PC-9 (cell line): ENCODE measurements around the gene PGLYRP2. TPM values are rescaled to one million over a fixed set of nuclear protein-coding genes. Genes with fewer than 3 reads are reported as not detected.

Source experiments
- BruUV-seq: library from RNA; stranded (reverse); fragments of 400-500 nt; replicated peaks from 2 replicates; lab custom pipeline; 2021; lab: Mats Ljungman, UMichigan
- CTCF ChIA-PET: fragments of 300-600 bp; sonication (Branson Sonifier 250); formaldehyde crosslinking; loops from one replicate; lab custom pipeline; 2022; ENCODE audit warnings: antibody characterized with exemption; lab: Charles Lee
- POLR2A ChIA-PET: fragments of 300-600 bp; sonication (Branson Sonifier 250); formaldehyde crosslinking; loops from one replicate; lab custom pipeline; 2022; ENCODE audit warnings: antibody characterized with exemption; ENCODE audit not compliant: unreplicated experiment; lab: Charles Lee
- DNase-seq, 2 experiments: peaks; one replicate each; pipeline versions ENCODE4 v3.0.0 to v3.0.0-alpha.2; 2015 to 2022; ENCODE audit warnings: mixed read lengths in 1 of 2
- H2AFZ ChIP-seq: fragments of 200-600 bp; sonication (generic); 2 replicates; pipeline ENCODE4 v1.8.1; 2017; ENCODE audit warnings: antibody characterized with exemption
- H3F3A ChIP-seq: fragments of 200-600 bp; sonication (generic); 2 replicates; pipeline ENCODE4 v1.8.1; 2017; ENCODE audit warnings: antibody characterized with exemption, mild to moderate bottlenecking, low read depth; ENCODE audit not compliant: insufficient read depth
- H3K27ac ChIP-seq: fragments of 200-600 bp; sonication (generic); 2 replicates; pipeline ENCODE4 v1.6.1; 2016; ENCODE audit warnings: mixed run types
- H3K27me3 ChIP-seq: fragments of 200-600 bp; sonication (generic); 2 replicates; pipeline ENCODE4 v1.6.1; 2016; ENCODE audit warnings: low read depth, mixed run types; ENCODE audit not compliant: insufficient read depth
- H3K36me3 ChIP-seq: fragments of 200-600 bp; sonication (generic); 2 replicates; pipeline ENCODE4 v1.6.1; 2016; ENCODE audit warnings: low read depth, mixed run types
- H3K4me1 ChIP-seq: fragments of 200-600 bp; sonication (generic); replicated peaks from 2 replicates; pipeline ENCODE4 v1.6.1; 2016; ENCODE audit warnings: mixed run types; ENCODE audit not compliant: insufficient read depth
- H3K4me2 ChIP-seq: fragments of 200-600 bp; sonication (generic); 2 replicates; pipeline ENCODE4 v1.6.1; 2017; ENCODE audit warnings: mixed run types
- H3K4me3 ChIP-seq: fragments of 200-600 bp; sonication (generic); 2 replicates; pipeline ENCODE4 v1.6.1; 2016; ENCODE audit warnings: mixed run types
- H3K79me2 ChIP-seq: fragments of 200-600 bp; sonication (generic); 2 replicates; pipeline ENCODE4 v1.6.1; 2017; ENCODE audit warnings: low read depth, mixed run types
- H3K9me2 ChIP-seq: fragments of 200-600 bp; sonication (generic); 2 replicates; pipeline ENCODE4 v1.8.1; 2017; ENCODE audit warnings: mild to moderate bottlenecking; ENCODE audit not compliant: insufficient read depth
- H3K9me3 ChIP-seq: fragments of 200-600 bp; sonication (generic); 2 replicates; pipeline ENCODE4 v1.8.1; 2016; ENCODE audit warnings: low read depth; ENCODE audit not compliant: insufficient read depth
- H4K20me1 ChIP-seq: fragments of 200-600 bp; sonication (generic); 2 replicates; pipeline ENCODE4 v1.8.1; 2017; ENCODE audit not compliant: insufficient read depth
- CTCF ChIP-seq: fragments of 200-600 bp; sonication (generic); conservative IDR thresholded peaks from 2 replicates; pipeline ENCODE4 v1.6.1; 2017; ENCODE audit warnings: mixed run types, antibody characterized with exemption, mild to moderate bottlenecking, moderate library complexity
- EZH2 ChIP-seq: fragments of 200-600 bp; sonication (generic); IDR thresholded peaks from 2 replicates; pipeline ENCODE4 v1.8.0; 2017; ENCODE audit warnings: antibody characterized with exemption, low read depth
- intact Hi-C: fragments of 100-400 bp; cut with micrococcal nuclease; formaldehyde crosslinking; loops from one replicate; pipeline ENCODE4 v1.10.0; 2022; ENCODE audit not compliant: unreplicated experiment
- total RNA-seq: library from RNA; stranded (reverse); gene quantifications from 2 replicates; pipeline ENCODE4 v1.2.3, GENCODE V29; 2021

The PGLYRP2 gene
- total RNA-seq, 1 experiment from 2014 or later = not detected

- no peak overlapping the region for H3K27ac ChIP-seq
- H3K27me3 ChIP-seq = no peaks in the 10 kb centered on the region
- peaks cover 18% of the 10 kb centered on the region for H3F3A ChIP-seq
- H3K4me2 ChIP-seq = no peak overlapping the region
- H3K4me1 ChIP-seq = peaks cover 5% of the 10 kb centered on the region; the same call in 1 of the 2 replicates
- no TSS peak for BruUV-seq
- no peaks in the 10 kb centered on the region for H3K9me3 ChIP-seq
- no peak overlapping the region for H2AFZ ChIP-seq
- POLR2A ChIA-PET = no interaction called here
- intact Hi-C loops = no loop called here
- no peak for DNase-seq
- TF ChIP-seq EZH2 (no peak), CTCF (no peak)
- H4K20me1 ChIP-seq = no peaks in the 10 kb centered on the region
- H3K4me3 ChIP-seq = no peak overlapping the region
- no peaks in the 10 kb centered on the region for H3K9me2 ChIP-seq
- H3K36me3 ChIP-seq = no peaks in the 10 kb centered on the region
- no peaks in the 10 kb centered on the region for H3K79me2 ChIP-seq
- CTCF ChIA-PET = no interaction called here
Measured at GRCh38 chr19:15443838-15444237, 35.5 kb downstream of the PGLYRP2 start.

DNA sequence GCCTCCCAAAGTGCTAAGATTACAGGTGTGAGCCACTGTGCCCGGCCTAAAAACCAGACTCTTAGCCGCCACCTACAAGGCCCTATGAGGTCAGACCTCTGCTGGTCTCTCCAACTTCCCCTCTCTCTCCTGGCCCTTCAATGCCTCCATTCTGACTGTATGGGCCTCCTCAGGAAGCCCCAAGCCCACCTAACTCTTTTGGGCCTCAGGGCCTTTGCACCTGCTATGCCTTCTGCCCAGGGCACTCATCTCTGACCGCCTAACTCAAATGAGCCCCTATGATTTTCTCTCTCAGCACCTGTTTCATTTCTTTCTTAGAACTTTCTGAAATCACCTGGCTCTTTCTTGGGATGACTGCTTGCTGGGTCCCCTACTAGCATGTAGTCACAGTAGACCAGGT is 36.0 kb downstream of the PGLYRP2 start:
- peak in 1 of 2 experiments; percentile 32 for DNase-seq
- no peaks in the 10 kb centered on the region for H3K9me2 ChIP-seq
- H3K4me3 ChIP-seq = no peak overlapping the region
- H3F3A ChIP-seq = peaks cover 13% of the 10 kb centered on the region
- H2AFZ ChIP-seq = no peak overlapping the region
- TF ChIP-seq CTCF (no peak), EZH2 (no peak)
- ChIA-PET POLR2A (no interaction called here), CTCF (no interaction called here)
- H4K20me1 ChIP-seq = no peaks in the 10 kb centered on the region
- no peaks in the 10 kb centered on the region for H3K79me2 ChIP-seq
- intact Hi-C loops = no loop called here
- no peaks in the 10 kb centered on the region for H3K27me3 ChIP-seq
- no peak overlapping the region for H3K27ac ChIP-seq
- H3K4me1 ChIP-seq = 0 out of 2 replicates have a peak, but pooled peaks cover 5% of the 10 kb centered on the region
- no TSS peak for BruUV-seq
- H3K4me2 ChIP-seq = no peak overlapping the region
- no peaks in the 10 kb centered on the region for H3K9me3 ChIP-seq
- H3K36me3 ChIP-seq = no peaks in the 10 kb centered on the region

DNA sequence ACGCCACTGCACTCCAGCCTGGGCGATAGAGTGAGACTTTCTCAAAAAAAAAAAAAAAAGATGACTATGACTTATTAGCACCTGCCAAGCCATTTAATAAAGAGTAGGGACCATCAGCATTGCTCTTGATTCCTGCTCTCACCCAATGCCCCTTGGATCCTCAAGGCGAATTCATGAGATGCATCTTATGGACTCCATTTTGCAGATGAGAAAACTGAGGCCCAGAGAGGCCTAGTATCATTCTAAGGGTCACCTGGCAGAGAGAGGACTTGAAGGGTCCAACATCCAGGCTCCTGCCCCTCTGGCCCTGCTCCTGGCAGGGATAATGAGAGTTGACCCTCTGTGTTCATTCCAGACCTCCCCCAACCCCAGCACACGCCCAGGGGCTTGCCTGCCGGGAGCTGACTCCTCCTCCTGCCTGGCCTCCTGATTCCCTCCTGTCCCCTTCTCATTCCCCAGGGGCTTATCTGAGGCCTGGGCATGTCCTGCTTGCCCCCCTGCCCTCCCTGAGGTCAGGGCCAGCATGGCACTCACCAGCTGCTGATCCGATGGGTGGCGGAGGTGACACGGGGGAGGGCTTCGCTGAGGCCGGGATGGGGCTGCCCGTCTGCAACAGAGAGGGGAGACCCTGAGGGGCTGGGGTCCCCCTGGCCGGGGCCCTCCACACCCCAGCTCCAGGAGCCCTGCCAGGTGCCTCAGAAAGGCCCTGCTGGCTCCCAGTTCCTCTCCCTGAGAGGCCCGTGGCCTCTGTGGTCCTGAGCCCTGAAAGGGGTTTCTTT is 37.0 kb downstream of the PGLYRP2 start:
- TF ChIP-seq CTCF (no peak), EZH2 (no peak)
- Histone ChIP-seq H3K9me3 (no peaks in the 10 kb centered on the region), H3K27me3 (no peaks in the 10 kb centered on the region), H3K79me2 (no peaks in the 10 kb centered on the region), H3K36me3 (no peaks in the 10 kb centered on the region), H3K27ac (no peak overlapping the region), H2AFZ (no peak overlapping the region), H3K4me3 (no peak overlapping the region), H3K9me2 (no peaks in the 10 kb centered on the region), H3F3A (peaks cover 3% of the 10 kb centered on the region; the same call in 1 of the 2 replicates), H3K4me2 (no peak overlapping the region), H4K20me1 (no peaks in the 10 kb centered on the region), H3K4me1 (0 out of 2 replicates have a peak, but pooled peaks cover 5% of the 10 kb centered on the region)
- ChIA-PET POLR2A (no interaction called here), CTCF (no interaction called here)
- no TSS peak for BruUV-seq
- intact Hi-C loops = no loop called here
- peak in 1 of 2 experiments; percentile 30 for DNase-seq
